Osteoblast (primary cell): Measurements from ENCODE around the gene ST6GALNAC3. TPM values are rescaled to one million over a fixed set of nuclear protein-coding genes. Genes with fewer than 3 reads are reported as not detected.

ENCODE experiments used
- DNase-seq: peaks from one replicate; pipeline ENCODE4 v3.0.0; 2011; ENCODE audit warnings: low spot score, mixed read lengths; ENCODE audit not compliant: insufficient read length; ENCODE audit errors: missing footprints
- H2AFZ ChIP-seq: 2 replicates; pipeline ENCODE4 v1.6.0; 2011; ENCODE audit warnings: mild to moderate bottlenecking, low read length
- H3K27ac ChIP-seq: 2 replicates; pipeline ENCODE4 v1.5.1; 2011; ENCODE audit warnings: mild to moderate bottlenecking, low read depth, low read length, moderate library complexity
- H3K27me3 ChIP-seq: 2 replicates; pipeline ENCODE4 v1.6.0; 2012; ENCODE audit warnings: mild to moderate bottlenecking, control low read depth, inconsistent platforms, low read length, moderate library complexity; ENCODE audit not compliant: insufficient read depth
- H3K36me3 ChIP-seq: 2 replicates; pipeline ENCODE4 v1.5.1; 2011; ENCODE audit warnings: mild to moderate bottlenecking, low read length, control low read depth, moderate library complexity; ENCODE audit not compliant: insufficient read depth
- H3K4me1 ChIP-seq: 2 replicates; pipeline ENCODE4 v1.5.1; 2011; ENCODE audit warnings: mild to moderate bottlenecking, low read length, control low read depth, moderate library complexity; ENCODE audit not compliant: insufficient read depth
- H3K4me2 ChIP-seq: 2 replicates; pipeline ENCODE4 v1.6.0; 2011; ENCODE audit warnings: mild to moderate bottlenecking, low read length; ENCODE audit not compliant: insufficient read depth
- H3K4me3 ChIP-seq: fragments of 200-600 bp; sonication (generic); 3 replicates; pipeline ENCODE4 v1.5.1; 2012; ENCODE audit warnings: mild to moderate bottlenecking, low read length, inconsistent platforms; ENCODE audit not compliant: insufficient read depth
- H3K79me2 ChIP-seq: 2 replicates; pipeline ENCODE4 v1.6.0; 2012; ENCODE audit warnings: mild to moderate bottlenecking, low read length, control low read depth, inconsistent platforms; ENCODE audit not compliant: insufficient read depth
- H3K9me3 ChIP-seq: 2 replicates; pipeline ENCODE4 v1.5.1; 2011; ENCODE audit warnings: low read depth, low read length, control low read depth
- H4K20me1 ChIP-seq: 2 replicates; pipeline ENCODE4 v1.6.0; 2012; ENCODE audit warnings: mild to moderate bottlenecking, low read length, control low read depth; ENCODE audit not compliant: insufficient read depth
- total RNA-seq: library from RNA; depleted of rRNA; stranded (reverse); fragments of >200 nt; gene quantifications from 2 replicates; pipeline ENCODE4 v1.2.3, GENCODE V29; 2012
- TF ChIP-seq, protein P1 (sequence below): IDR thresholded peaks from 2 replicates; pipeline ENCODE4 v1.5.1; 2011; ENCODE audit warnings: mild to moderate bottlenecking, low read depth, low read length, moderate library complexity; ENCODE audit errors: extremely low read depth

ST6GALNAC3 gene
- total RNA-seq, 1 donor: not detected

GRCh38 chr1:76219366-76219818, 144.8 kb downstream of the ST6GALNAC3 start:
- Histone ChIP-seq H2AFZ (no peak overlapping the region), H3K4me1 (no peaks in the 10 kb centered on the region), H4K20me1 (no peaks in the 10 kb centered on the region), H3K4me2 (no peak overlapping the region), H3K79me2 (no peaks in the 10 kb centered on the region), H3K27ac (no peak overlapping the region), H3K9me3 (no peaks in the 10 kb centered on the region), H3K27me3 (no peaks in the 10 kb centered on the region), H3K36me3 (no peaks in the 10 kb centered on the region), H3K4me3 (no peak overlapping the region)
- no peak for DNase-seq
- TF ChIP-seq, protein P1, sequence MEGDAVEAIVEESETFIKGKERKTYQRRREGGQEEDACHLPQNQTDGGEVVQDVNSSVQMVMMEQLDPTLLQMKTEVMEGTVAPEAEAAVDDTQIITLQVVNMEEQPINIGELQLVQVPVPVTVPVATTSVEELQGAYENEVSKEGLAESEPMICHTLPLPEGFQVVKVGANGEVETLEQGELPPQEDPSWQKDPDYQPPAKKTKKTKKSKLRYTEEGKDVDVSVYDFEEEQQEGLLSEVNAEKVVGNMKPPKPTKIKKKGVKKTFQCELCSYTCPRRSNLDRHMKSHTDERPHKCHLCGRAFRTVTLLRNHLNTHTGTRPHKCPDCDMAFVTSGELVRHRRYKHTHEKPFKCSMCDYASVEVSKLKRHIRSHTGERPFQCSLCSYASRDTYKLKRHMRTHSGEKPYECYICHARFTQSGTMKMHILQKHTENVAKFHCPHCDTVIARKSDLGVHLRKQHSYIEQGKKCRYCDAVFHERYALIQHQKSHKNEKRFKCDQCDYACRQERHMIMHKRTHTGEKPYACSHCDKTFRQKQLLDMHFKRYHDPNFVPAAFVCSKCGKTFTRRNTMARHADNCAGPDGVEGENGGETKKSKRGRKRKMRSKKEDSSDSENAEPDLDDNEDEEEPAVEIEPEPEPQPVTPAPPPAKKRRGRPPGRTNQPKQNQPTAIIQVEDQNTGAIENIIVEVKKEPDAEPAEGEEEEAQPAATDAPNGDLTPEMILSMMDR: no peak

DNA sequence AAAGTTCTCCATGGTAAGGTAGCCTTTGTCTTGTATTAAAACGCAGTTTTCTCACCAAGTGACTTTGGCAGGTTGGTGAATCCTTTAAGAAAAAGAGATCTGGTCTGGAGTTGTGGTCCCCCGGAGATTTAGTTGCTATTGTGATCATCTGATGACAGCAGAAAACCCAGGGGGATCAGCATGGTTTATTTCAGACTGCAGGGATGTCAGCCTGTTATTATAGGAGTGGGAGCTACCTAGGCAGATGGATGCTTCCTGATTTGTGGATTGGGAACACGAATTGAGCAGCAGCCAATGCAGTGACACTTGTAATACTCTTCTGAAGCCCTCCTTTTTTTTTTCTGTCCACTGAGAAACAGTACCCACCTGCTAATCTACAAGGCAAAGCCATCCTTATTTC, 150.2 kb downstream of the ST6GALNAC3 start:
- no peak overlapping the region for H3K4me2 ChIP-seq
- H3K4me1 ChIP-seq: no peaks in the 10 kb centered on the region
- no peaks in the 10 kb centered on the region for H3K36me3 ChIP-seq
- no peaks in the 10 kb centered on the region for H4K20me1 ChIP-seq
- DNase-seq: no peak
- H3K27ac ChIP-seq: no peak overlapping the region
- H2AFZ ChIP-seq: no peak overlapping the region
- H3K4me3 ChIP-seq: no peak overlapping the region
- TF ChIP-seq, protein P1: no peak
- H3K79me2 ChIP-seq: no peaks in the 10 kb centered on the region
- H3K27me3 ChIP-seq: no peaks in the 10 kb centered on the region
- no peaks in the 10 kb centered on the region for H3K9me3 ChIP-seq

GRCh38 chr1:76225526-76225925, 151.0 kb downstream of the ST6GALNAC3 start:
- H3K27me3 ChIP-seq: no peaks in the 10 kb centered on the region
- H3K4me3 ChIP-seq: no peak overlapping the region
- no peaks in the 10 kb centered on the region for H3K36me3 ChIP-seq
- no peaks in the 10 kb centered on the region for H3K79me2 ChIP-seq
- TF ChIP-seq, protein P1: no peak
- H3K4me1 ChIP-seq: no peaks in the 10 kb centered on the region
- H3K9me3 ChIP-seq: no peaks in the 10 kb centered on the region
- H2AFZ ChIP-seq: no peak overlapping the region
- no peak overlapping the region for H3K27ac ChIP-seq
- H4K20me1 ChIP-seq: no peaks in the 10 kb centered on the region
- no peak for DNase-seq
- H3K4me2 ChIP-seq: no peak overlapping the region

- no peaks in the 10 kb centered on the region for H3K4me1 ChIP-seq
- TF ChIP-seq, protein P1: no peak
- DNase-seq: no peak
- H3K4me3 ChIP-seq: no peak overlapping the region
- H4K20me1 ChIP-seq: no peaks in the 10 kb centered on the region
- no peak overlapping the region for H2AFZ ChIP-seq
- H3K79me2 ChIP-seq: no peaks in the 10 kb centered on the region
- no peak overlapping the region for H3K27ac ChIP-seq
- H3K27me3 ChIP-seq: no peaks in the 10 kb centered on the region
- no peak overlapping the region for H3K4me2 ChIP-seq
- no peaks in the 10 kb centered on the region for H3K9me3 ChIP-seq
- no peaks in the 10 kb centered on the region for H3K36me3 ChIP-seq
Measured at GRCh38 chr1:76227621-76228020, 153.1 kb downstream of the ST6GALNAC3 start.
